Suprapubic skin (tissue), 4 donors: ENCODE data around the gene CYTH2. TPM values are rescaled to one million over a fixed set of nuclear protein-coding genes. Genes with fewer than 3 reads are reported as not detected.
A peak's percentile ranks its signal among the peaks of the same experiment; 100 is the strongest.

ENCODE experiments used
- DNase-seq, 2 donors: peaks; one replicate each; pipeline ENCODE4 v3.0.0-alpha.2; 2019; ENCODE audit warnings: low spot score in 2 of 2
- H3K27ac ChIP-seq: fragments of 200-600 bp; sonication (generic); one replicate; pipeline ENCODE4 v1.5.1; 2019
- H3K27me3 ChIP-seq: fragments of 200-600 bp; sonication (generic); one replicate; pipeline ENCODE4 v1.5.1; 2019
- H3K36me3 ChIP-seq: fragments of 200-600 bp; sonication (generic); one replicate; pipeline ENCODE4 v1.5.1; 2019
- H3K4me1 ChIP-seq: fragments of 200-600 bp; sonication (generic); one replicate; pipeline ENCODE4 v1.5.1; 2019
- H3K4me3 ChIP-seq: fragments of 200-600 bp; sonication (generic); one replicate; pipeline ENCODE4 v1.5.1; 2019; ENCODE audit warnings: mild to moderate bottlenecking
- H3K9me3 ChIP-seq: fragments of 200-600 bp; sonication (generic); one replicate; pipeline ENCODE4 v1.5.1; 2019
- EP300 ChIP-seq: sonication (generic); formaldehyde crosslinking; IDR thresholded peaks from one replicate; pipeline ENCODE4 v1.6.1; 2017; ENCODE audit warnings: antibody characterized with exemption
- POLR2A ChIP-seq, 2 donors: fragments of 450-650 bp; IDR thresholded peaks; one replicate each; pipeline ENCODE4 v1.6.1; 2017; ENCODE audit warnings: antibody characterized with exemption in 2 of 2, mild to moderate bottlenecking in 2 of 2, moderate library complexity in 2 of 2
- POLR2AphosphoS5 ChIP-seq, 3 donors: sonication (generic); formaldehyde crosslinking; IDR thresholded peaks; one replicate each; pipeline ENCODE4 v1.6.1; 2017; ENCODE audit warnings: antibody characterized with exemption in 3 of 3
- WGBS: methylation state at CpG from one replicate; pipeline ENCODE4 v1.1.5; 2018; 5-methylcytosine and 5-hydroxymethylcytosine counted together
- total RNA-seq, 4 donors: library from RNA; depleted of rRNA; stranded (reverse); fragments of >200 nt; gene quantifications; one replicate each; pipeline ENCODE4 v1.1.0, GENCODE V29; 2016
- TF ChIP-seq, protein P1 (sequence below), 2 donors: fragments of 200-600 bp in 1 of 2; fragments of 450-650 bp in 1 of 2; sonication (generic) in 1 of 2; IDR thresholded peaks; one replicate each; pipeline ENCODE4 v1.5.1; 2016 to 2019; ENCODE audit warnings: antibody characterized with exemption in 2 of 2, mild to moderate bottlenecking in 1 of 2, moderate library complexity in 1 of 2

Gene CYTH2
- total RNA-seq, 4 donors from 2014 or later, result 54.9 to 86.5 (median 63.2) TPM

- Histone ChIP-seq H3K4me1 (peaks cover 22% of the 10 kb centered on the region), H3K9me3 (no peaks in the 10 kb centered on the region), H3K27ac (no peak overlapping the region), H3K27me3 (peaks cover 36% of the 10 kb centered on the region), H3K36me3 (no peaks in the 10 kb centered on the region), H3K4me3 (peak overlapping the region; percentile 5)
- TF ChIP-seq POLR2AphosphoS5 (IDR thresholded peaks at IDR 0.05) (no peak), POLR2A (IDR thresholded peaks at IDR 0.05) (no peak), EP300 (no peak)
- TF ChIP-seq, protein P1, sequence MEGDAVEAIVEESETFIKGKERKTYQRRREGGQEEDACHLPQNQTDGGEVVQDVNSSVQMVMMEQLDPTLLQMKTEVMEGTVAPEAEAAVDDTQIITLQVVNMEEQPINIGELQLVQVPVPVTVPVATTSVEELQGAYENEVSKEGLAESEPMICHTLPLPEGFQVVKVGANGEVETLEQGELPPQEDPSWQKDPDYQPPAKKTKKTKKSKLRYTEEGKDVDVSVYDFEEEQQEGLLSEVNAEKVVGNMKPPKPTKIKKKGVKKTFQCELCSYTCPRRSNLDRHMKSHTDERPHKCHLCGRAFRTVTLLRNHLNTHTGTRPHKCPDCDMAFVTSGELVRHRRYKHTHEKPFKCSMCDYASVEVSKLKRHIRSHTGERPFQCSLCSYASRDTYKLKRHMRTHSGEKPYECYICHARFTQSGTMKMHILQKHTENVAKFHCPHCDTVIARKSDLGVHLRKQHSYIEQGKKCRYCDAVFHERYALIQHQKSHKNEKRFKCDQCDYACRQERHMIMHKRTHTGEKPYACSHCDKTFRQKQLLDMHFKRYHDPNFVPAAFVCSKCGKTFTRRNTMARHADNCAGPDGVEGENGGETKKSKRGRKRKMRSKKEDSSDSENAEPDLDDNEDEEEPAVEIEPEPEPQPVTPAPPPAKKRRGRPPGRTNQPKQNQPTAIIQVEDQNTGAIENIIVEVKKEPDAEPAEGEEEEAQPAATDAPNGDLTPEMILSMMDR (IDR thresholded peaks at IDR 0.05), result no peak
- WGBS, result 23% methylated on average over 15 of the region's 24 CpGs
- DNase-seq, result no peak
Measured at GRCh38 chr19:48510421-48511268, 41.5 kb downstream of the CYTH2 start.

- H3K27ac ChIP-seq, result no peak overlapping the region
- no peak for DNase-seq
- 6% methylated on average over 10 of the region's 32 CpGs for WGBS
- no peaks in the 10 kb centered on the region for H3K9me3 ChIP-seq
- TF ChIP-seq POLR2A (IDR thresholded peaks at IDR 0.05) (no peak), POLR2AphosphoS5 (IDR thresholded peaks at IDR 0.05) (no peak), EP300 (no peak)
- TF ChIP-seq, protein P1 (IDR thresholded peaks at IDR 0.05), result no peak
- peaks cover 36% of the 10 kb centered on the region for H3K27me3 ChIP-seq
- H3K36me3 ChIP-seq, result no peaks in the 10 kb centered on the region
- H3K4me3 ChIP-seq, result peak overlapping the region; percentile 5
- H3K4me1 ChIP-seq, result peaks cover 22% of the 10 kb centered on the region
Measured at GRCh38 chr19:48511321-48511731, 42.2 kb downstream of the CYTH2 start.

- H3K4me1 ChIP-seq, result peaks cover 22% of the 10 kb centered on the region
- DNase-seq, result no peak
- H3K27ac ChIP-seq, result no peak within 1 kb of the TSS
- H3K27me3 ChIP-seq, result peaks cover 36% of the 10 kb centered on the region
- no peaks in the 10 kb centered on the region for H3K9me3 ChIP-seq
- WGBS, result 5% methylated on average over 23 of the region's 32 CpGs
- peak within 1 kb of the TSS; percentile 5 for H3K4me3 ChIP-seq
- no peak for TF ChIP-seq POLR2AphosphoS5 (IDR thresholded peaks at IDR 0.05)
- TF ChIP-seq, protein P1 (IDR thresholded peaks at IDR 0.05), result no peak
- TF ChIP-seq POLR2A (IDR thresholded peaks at IDR 0.05), result no peak
- TF ChIP-seq EP300, result no peak
- no peaks in the 10 kb centered on the region for H3K36me3 ChIP-seq
Measured at GRCh38 chr19:48511800-48512503, 42.8 kb downstream of the CYTH2 start, which contains the start of gene LMTK3. LMTK3 (minus strand) TSS chr19:48511835; CDS start chr19:48511576, 259 bp downstream.

DNA sequence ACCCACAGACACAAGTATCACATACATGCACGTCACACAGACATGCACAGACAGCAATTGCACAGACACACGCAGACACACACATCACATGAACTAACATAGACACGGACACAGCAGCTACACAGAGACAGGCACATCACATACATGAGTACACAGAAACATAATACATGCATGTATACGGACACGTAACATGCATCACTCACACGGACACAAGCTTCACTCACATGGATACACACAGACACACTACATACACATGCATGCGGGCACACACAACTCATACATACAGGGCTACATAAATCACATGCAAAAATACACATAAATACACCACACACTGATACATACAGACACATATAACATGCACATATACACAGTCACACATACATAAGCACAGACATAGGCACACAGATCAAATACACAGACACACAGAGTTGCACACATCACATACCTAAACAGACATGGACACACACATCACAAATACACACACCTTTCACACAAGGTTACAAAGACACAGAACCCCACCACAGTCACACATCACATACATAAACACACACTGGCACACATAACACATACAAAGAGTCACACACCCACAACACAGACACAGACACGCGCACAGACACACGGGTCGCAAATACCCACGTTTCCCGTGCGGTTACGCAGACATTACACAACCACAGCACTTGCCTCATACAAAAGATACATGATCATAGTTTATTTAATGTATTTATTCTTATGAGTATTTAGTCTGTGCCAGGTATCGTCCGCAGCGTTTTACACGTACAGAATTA lies 43.5 kb downstream of the CYTH2 start:
- H3K27me3 ChIP-seq, result peaks cover 36% of the 10 kb centered on the region
- H3K4me1 ChIP-seq, result peaks cover 22% of the 10 kb centered on the region
- TF ChIP-seq, protein P1 (IDR thresholded peaks at IDR 0.05), result no peak
- TF ChIP-seq POLR2A (IDR thresholded peaks at IDR 0.05), result no peak
- no peak for TF ChIP-seq EP300
- TF ChIP-seq POLR2AphosphoS5 (IDR thresholded peaks at IDR 0.05), result no peak
- no peak for DNase-seq
- H3K27ac ChIP-seq, result no peak overlapping the region
- no peaks in the 10 kb centered on the region for H3K9me3 ChIP-seq
- WGBS, result 44% methylated on average over 19 of the region's 19 CpGs
- H3K4me3 ChIP-seq, result peak overlapping the region; percentile 59
- H3K36me3 ChIP-seq, result no peaks in the 10 kb centered on the region
